HG03025 (cell line): Measurements from ENCODE around the gene MLN.

Source experiments
- ATAC-seq: cut with Tn5 transposase; IDR thresholded peaks from one replicate; pipeline ENCODE4 v1.9.1; 2021; ENCODE audit warnings: mild to moderate bottlenecking, moderate library complexity; ENCODE audit not compliant: unreplicated experiment, low FRiP score

MLN gene, protein sequence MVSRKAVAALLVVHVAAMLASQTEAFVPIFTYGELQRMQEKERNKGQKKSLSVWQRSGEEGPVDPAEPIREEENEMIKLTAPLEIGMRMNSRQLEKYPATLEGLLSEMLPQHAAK

DNA sequence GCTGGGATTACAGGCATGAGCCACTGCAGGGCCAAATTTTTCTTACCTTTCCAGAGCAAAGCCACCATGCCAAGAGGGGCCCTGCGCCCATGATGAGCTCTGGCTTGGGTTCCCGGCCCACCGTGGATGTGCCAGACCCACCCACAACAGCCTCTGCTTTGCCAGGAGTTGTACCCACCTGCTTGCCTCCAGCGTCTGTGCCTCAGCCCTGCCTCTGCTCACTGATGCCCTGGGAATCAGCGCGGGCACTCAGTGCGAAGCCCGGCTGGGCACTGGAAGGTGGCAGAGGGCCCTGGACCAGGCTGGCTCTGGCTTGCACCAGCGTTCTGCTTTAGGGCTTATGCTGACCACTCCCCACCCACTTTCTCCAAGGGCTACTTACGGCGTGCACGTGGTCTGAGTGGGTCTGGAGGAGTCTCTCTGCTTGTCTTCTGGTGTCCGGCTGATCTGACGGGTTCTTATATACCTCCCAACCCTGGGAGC is at the start of gene MLN:
Gene MLN, minus strand, starts transcription at position 433 of the 483 bp plus-strand sequence. CDS start 2,840 bp downstream, outside the sequence.
- ATAC-seq, result no peak

DNA sequence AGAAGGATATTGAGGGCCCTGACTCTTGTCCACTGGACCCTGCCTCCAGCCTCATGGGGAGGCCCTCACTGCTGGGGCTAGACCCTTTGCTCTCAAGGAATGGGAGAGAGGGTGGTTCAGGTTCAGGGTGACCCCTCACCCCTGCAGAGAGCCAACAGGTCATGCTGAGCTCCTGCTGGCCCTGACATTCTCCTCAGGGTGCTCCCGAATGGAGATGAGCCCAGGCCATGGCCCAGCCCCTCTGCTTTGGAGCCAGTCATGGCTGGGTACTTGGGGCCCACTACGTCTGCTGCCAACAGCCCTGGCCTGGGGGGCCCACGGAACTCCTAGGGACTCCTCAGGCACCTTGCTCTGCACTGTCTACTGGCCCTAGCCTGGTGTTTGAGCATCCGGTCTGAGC is 49.2 kb upstream of the MLN start:
- ATAC-seq, result no peak

DNA sequence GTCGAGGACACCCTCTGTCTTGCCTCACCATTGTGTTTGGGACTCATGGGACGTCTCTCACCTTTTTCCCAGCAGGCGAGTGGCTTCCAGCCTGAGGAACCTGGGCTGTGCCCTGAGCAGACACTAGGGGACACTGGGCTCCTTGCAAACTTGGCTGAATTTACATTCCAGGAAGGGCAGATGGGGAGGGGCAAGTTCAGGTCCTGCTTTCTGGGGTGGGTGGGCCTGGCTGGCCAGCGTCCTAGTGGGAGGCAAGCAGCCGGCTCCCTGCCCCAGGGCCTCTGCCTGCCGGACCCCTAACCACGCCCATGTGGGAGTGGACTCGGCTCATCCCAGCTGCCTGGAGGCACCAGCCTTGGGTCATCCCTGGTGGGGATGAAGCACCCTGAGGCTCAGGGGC is 48.2 kb upstream of the MLN start:
- ATAC-seq, result no peak

DNA sequence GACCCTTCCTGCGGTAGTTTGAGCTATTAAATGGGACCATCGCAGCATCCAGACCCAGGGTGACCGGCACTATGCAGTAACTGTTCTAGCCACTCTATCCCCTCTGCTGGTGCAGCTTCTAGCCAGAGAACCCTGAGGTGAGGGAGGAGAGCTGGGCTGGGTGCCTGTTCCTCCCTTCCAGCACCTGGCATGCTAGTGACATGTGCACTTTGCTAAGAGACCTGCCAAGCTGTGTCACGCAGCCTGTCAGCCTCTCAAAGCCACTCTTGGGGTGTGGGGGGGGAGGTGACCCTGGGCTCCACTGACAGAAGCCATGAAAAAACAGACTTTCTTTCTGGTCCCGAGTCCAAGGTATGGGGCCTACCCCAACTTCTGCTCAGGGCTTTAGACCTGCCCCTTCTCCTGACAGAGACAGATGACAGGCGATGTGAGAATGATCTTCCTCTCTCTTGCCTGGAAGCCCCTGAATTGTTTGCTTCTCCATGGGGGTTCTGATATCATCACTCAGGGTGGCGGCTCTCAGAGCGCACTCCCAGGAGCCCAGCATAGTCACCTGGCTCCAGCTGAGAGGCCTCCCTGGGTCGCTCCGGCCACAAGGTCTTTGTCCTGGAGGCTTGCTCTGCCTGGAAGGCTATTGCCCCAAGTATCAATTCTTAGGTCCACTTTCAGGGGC is 47.2 kb upstream of the MLN start:
- no peak for ATAC-seq

DNA sequence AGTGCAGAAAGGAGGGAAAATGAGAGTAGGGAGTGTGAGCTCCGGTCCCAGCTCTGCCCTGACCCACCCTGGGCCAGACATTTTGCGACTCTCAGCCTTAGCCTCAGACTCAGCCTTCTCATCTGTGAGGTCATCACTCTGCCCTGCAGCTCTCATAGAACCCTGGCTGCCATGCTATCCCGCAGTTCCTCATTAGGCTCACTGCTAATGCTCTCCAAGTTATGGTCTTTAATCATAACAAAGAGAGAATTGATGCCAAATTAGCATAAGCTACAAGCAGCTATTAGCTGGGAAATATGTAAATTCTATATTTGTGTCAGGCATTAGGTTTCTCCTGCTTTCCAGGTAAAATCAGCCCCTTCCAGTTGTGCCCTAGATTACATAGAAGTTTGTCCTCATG is 46.5 kb upstream of the MLN start:
- no peak for ATAC-seq

DNA sequence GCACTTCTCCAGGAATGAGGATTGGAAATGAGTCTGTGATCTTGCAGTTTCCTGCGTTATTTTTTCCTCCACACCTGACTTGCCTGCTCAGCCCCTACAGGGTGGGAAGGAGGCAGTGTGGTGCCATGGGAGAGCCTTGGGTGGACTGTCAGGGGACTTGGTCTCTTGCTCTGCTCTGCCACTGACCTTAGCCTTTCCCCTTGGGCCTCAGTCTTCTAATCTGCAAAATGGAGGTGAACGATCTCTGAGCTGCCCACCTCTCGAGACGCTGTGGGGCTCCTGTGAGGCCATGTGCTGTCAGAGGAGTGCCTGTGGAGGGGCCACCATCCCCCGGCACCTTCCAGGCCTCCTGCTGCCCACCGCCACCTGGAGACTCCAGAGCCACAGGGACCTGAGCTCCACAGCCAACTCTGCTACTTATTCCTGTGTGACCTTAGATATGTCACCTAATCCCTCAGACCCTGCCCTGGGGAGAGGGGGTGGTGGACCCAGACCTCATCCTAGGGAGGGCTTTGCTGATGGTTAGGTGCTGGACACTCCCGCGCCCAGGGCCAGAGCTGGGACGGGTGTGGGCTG is 45.8 kb upstream of the MLN start:
- no peak for ATAC-seq

DNA sequence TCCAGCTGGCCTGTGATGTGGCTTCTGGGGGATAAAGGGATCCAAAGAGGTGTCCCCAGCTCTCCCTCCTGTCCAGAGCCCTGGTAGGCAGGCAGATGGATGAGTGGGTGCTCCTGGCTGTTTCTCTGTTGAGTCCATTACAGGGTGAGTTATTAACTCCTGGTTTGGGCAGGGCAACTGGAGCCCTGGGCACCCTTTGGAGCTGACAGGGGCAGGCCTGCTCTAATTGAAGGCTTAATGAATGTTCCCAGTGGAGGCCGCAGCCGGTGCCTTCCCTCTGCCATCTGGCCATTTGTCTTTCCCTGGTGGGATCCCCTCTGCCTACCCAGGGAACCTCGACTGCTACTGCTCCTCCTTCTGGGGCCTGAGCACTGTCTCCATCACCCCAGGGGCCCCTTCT is 44.7 kb upstream of the MLN start:
- ATAC-seq, result no peak

DNA sequence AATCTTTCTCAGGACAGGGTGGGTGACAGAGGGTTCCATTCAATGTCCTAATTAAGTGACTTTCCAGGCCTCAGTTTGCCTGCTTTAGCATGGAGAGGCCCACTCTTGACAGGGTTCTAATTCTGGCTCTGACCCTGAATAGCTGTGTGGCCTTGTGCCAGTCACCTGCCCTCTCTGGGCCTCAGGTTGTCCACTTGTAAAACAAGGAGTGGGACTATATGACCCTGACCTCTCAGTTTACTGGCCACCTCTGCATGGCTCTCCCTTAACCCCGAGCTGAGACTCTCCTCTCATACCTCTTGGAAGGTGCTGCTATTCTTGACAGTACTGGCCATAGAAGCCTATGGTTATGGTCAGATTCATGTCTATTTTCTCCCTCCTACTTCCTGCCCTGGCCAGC is 44.1 kb upstream of the MLN start:
- no peak for ATAC-seq

DNA sequence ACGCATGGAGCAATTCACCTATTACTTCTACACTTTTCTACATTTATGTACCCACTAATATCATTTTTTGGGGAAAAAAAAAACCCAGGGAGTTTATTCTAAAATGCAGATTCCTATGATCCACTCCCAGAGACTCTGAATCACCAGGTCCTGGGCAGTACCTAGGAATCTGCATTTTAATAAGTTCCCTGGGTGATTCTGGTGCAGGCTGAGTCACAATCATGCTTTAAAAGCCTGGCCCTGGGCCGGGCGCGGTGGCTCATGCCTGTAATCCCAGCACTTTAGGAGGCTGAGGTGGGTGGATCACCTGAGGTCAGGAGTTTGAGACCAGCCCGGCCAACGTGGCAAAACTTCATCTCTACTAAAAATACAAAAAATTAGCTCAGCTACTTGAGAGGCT is 43.3 kb upstream of the MLN start:
- no peak for ATAC-seq

DNA sequence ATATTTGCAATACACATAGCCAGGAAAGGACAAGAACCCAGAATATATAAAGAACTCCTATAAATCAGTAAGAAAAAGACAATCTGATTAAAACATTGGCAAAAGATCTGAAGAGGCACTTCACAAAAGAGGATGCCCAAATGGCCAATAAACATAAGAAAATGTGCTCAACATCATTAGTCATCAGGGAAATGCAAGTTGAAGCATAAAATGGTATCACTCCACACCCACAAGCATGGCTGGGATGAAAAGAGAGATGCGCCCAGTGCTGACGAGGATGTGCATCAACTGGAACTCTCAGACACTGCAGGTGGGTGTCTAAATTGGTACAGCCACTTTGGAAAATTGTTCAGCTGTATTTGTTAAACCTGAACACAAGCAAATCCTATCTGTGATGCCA is 42.4 kb upstream of the MLN start:
- ATAC-seq, result no peak

DNA sequence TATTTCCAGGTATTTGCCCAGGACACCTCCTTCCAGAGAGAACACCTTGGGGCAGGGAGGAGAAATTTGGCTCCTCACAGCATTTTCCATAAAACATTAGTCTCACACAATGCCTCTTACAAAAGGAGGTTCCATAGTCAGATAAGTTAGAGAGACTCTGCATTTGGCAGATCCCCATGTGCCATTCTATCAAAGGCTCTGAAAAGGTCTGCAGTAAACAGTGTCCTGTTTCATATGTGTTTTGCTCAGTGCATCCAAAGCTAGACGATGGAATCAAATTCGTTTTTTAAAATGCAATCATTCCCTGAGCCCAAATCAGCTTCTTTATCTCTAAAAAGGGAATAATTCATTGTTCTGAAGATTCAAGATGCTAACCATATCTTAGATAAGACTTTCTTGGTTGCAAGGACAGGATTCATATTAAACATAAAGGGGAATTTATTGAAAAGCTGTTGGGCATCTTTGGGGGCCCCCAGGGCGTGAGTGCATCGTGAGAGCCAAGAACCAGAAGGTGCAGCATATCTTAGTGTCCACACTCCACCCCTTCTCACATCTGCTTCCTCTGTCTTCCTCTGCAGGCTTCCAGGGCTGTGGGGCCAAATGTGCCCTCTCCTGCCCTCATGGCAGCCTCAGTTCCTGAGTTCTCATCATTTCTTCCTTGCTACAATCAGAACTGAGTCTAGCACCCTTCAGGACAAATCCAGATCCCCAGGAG is 41.4 kb upstream of the MLN start:
- no peak for ATAC-seq

DNA sequence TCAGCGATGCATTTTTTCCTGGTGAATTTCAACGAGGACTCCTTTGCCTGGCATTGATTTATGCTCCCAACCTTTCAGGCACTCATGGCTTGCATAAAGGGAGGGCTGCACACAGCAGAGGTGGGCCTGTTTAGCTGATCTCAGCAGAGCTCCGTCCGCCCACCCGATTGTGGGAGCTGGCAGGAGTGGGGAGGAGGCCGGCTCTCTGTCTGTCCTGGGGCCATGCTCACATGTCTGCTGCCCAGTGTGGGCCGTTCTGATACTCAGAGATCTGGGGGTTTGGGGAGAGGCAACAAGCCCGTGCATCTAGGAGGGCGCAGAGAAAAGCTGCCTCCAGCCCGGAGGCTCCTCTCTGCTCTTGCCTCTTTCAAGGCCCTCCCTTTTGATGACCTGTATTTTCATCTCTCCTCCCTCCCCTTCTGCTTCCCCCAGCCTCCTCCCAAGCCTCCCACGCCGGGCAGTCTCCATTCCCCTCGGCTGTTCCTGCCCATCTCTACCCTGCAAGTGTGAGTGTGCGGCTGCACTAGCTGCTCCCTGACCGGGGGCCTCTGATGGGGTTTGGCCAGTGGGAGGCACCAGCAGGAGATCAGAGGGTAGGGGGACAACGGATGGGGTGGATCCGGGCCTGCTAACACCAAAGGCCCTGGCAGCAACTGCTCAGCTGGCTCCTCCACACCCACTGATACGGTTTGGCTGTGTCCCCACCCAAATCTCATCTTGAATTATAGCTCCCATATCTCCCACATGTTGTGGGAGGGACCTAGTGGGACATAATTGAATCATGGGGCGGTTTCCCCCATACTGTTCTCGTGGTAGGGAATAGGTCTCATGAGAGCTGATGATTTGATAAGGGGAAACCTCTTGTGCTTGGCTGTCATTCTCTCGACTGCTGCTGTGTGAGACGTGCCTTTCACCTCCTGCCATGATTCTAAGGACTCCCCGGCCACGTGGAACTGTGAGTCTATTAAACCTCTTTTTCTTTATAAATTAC is 39.6 kb upstream of the MLN start:
- ATAC-seq, result no peak

DNA sequence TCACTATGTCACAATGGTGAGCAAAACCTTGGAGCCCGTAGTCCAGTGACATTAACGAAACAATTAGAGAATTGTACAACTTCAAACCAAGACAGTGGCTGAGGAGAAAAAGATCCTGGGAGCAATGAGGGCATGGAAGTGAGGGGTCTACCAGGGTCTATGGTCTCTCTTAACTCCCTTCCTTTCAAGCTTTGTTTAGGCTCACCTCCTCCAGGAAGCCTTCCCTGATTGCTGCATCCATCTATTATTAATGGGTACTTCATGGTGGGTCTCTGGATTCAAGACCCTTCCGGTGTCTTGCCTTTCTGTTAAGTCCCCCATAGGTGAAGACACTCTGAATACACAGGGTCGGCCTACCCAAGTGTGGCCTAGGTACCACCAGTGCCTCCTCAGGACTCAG is 38.1 kb upstream of the MLN start:
- no peak for ATAC-seq

DNA sequence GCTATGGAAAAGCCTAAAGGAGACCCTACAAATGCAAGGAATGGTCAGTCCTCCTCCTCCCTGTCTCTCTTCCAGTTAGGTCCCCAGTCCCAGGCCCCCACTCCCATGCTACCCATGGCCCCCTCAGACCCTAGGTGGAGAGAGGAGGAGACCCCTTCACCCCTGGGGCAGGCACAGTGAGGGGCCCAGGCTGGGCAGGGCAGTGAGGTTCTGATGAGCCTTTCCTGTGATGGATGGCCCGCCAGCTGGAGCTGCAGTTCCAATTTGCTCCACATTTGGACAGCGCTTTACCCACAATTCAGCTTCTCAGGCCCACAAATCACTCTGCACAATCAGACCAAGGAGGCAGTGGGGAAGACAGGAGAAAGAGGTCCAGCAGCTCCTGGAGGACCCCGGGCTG is 37.3 kb upstream of the MLN start:
- ATAC-seq, result no peak

DNA sequence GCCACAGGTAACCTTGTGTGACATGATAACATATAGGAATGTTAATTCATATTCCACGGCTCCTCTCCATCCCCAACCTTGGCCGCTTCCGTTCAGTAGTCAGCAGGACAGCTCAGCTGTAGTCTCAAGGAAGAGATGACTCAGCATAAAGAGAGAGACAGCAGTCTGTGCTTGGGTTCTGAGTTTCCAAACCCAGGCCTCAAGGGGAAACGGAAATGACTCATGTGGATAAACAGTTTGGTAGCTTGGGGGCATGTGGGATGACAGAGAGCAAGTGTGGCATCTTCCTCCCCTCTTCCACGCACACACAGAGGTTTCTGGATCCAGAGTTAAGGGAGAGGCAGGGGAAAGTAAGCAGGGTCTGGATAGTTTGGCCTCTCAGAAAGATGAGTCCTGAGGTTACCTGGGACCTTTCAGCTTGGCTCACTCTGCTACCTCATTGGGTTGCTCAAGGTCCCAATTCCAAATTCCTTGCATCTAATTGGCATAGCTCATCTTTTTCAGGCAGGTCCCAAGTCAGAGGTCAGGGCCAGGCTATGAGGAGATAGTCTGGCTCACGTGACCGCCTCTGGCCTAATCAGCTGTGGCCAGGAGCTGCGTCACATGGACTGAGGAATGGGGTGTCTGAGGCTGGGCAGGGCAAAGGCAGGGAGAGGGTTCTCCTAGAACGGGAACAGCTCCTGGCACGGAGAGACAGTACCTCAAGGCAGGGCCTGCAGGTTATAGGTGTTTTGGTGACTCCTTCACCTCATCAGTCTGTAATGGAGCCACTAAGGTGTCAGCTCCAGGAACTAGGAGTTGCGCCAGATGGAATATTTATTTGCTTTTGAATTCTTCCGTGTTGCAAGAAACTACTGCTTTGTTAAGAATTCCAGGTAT is 36.5 kb upstream of the MLN start:
- ATAC-seq, result no peak

DNA sequence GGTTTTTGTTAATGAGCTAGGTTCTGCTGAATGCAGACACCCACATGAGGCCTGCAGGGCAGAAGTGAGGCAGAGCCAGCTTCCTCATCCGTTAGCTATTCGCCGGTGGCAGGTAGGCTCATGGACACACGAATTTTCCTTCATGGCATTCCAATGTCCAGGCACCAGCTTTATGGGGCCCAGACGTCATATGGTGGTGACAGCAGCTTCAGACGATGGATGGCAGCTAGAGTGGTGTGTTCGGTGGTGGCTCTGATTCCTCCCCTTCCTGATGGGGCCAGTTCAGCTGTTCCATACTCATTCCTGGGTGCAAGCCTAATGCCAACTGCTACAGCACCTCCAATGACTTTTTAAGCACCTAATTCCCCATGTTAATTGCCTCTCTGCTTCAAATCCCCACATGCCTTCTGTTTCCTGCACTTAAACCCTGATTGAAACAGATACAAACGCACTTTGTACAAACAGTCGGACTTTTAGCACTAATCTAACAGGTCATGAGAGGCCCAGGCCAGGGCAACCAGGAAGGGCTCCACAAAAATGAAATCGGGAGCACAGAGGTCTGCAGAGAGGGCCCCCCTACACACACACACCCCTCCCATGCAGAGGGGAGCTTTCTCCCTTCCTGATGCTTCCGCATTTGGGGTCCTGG is 35.7 kb upstream of the MLN start:
- ATAC-seq, result no peak

DNA sequence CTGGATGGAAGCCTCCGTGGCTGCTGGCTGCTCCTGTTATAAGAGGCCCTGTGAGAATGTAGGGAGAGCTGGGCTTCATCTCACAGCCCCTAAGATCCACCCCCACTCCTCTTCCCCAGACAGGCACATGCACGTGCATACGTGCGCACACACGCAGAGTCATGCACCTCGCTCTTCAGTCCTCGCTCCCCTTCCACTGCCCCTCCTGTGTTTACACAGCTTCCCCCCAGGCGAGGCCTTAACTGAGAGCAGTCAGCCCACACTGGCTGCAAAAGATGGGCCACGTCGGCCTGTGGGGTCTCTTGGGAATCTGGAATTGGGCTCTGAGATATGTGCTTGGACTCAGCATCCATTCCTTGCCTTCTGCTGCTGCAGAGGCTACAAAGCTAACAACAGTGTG is 35.2 kb upstream of the MLN start:
- no peak for ATAC-seq

DNA sequence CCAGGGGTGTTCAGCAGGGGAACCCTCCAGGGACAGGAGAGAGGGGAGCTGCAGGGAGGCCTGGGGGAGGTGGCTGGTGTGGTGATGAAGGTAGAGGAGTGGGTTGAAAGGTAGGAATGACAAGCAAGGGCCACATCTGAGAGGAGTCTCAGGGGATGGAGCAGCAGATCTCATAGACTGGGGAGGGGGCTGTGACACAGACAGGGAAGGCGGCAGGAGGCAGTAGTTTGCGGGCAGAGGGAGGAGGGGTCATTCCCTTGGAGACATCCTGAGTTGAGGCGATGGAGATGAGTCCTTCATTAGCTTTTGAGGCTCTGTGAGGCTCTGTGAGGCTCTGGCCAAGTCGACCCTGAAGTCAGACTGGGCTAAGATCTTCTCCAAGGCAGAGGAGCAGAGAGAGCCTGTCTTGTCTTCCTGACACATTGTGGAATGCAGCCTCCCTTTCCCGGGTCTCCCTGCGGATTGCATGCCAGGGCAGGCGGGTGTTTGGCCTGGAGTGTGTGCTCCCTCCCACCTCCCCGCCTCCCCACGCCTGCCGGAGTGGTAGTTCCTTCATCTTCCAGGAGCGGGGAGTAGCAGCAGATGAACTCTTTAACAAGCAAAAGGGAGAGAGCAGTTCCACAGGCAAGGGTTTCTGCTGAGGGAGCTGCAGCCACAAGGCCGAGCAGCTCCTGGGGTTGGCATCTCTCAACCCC is 34.3 kb upstream of the MLN start:
- no peak for ATAC-seq
